PC-9 (cell line): Measurements from ENCODE around the gene MAB21L4.

Experiments used
- CTCF ChIP-seq: fragments of 200-600 bp; sonication (generic); conservative IDR thresholded peaks from 2 replicates; pipeline ENCODE4 v1.6.1; 2017; ENCODE audit warnings: mixed run types, antibody characterized with exemption, mild to moderate bottlenecking, moderate library complexity
- EZH2 ChIP-seq: fragments of 200-600 bp; sonication (generic); IDR thresholded peaks from 2 replicates; pipeline ENCODE4 v1.8.0; 2017; ENCODE audit warnings: antibody characterized with exemption, low read depth

GRCh38 chr2:240893363-240893844 is 2.6 kb downstream of the MAB21L4 start:
- TF ChIP-seq CTCF (peak; percentile 55; the same call in 1 of the 2 replicates), EZH2 (no peak)
